Gastroesophageal sphincter (tissue), 4 donors: ENCODE data around the gene SEC61A2. TPM values are rescaled to one million over a fixed set of nuclear protein-coding genes. Genes with fewer than 3 reads are reported as not detected.
A peak's percentile ranks its signal among the peaks of the same experiment; 100 is the strongest.

Source experiments
- ATAC-seq: fragments of 150-250 bp; one replicate; pipeline ENCODE4 v1.9.1; 2016; ENCODE audit warnings: mild to moderate bottlenecking, moderate library complexity
- H3K27ac ChIP-seq, 4 donors: fragments of 200-600 bp; sonication (generic) in 3 of 4; 1 replicate in 3 of 4; 2 replicates in 1 of 4; pipeline ENCODE4 v1.5.1; 2016 to 2019
- H3K27me3 ChIP-seq: fragments of 200-600 bp; sonication (generic); one replicate; pipeline ENCODE4 v1.5.1; 2019
- H3K36me3 ChIP-seq, 2 donors: fragments of 200-600 bp; sonication (generic); one replicate each; pipeline ENCODE4 v1.5.1; 2019; ENCODE audit warnings: control low read depth in 1 of 2
- H3K4me1 ChIP-seq, 3 donors: fragments of 200-600 bp; sonication (generic); 1 replicate in 2 of 3; 2 replicates in 1 of 3; pipeline ENCODE4 v1.5.1; 2016 to 2019; ENCODE audit warnings: control low read depth in 2 of 3
- H3K4me3 ChIP-seq, 2 donors: fragments of 200-600 bp; sonication (generic); one replicate each; pipeline ENCODE4 v1.5.1; 2019; ENCODE audit warnings: mild to moderate bottlenecking in 1 of 2, moderate library complexity in 1 of 2
- H3K9me3 ChIP-seq, 3 donors: fragments of 200-600 bp; sonication (generic); one replicate each; pipeline ENCODE4 v1.5.1; 2017 to 2019; ENCODE audit warnings: control low read depth in 2 of 3
- CTCF ChIP-seq, 4 experiments: fragments of 200-600 bp in 2 of 4; fragments of 450-650 bp in 2 of 4; sonication (generic) in 1 of 4; IDR thresholded peaks; one replicate each; pipeline ENCODE4 v1.5.1; 2017 to 2019; ENCODE audit warnings: antibody characterized with exemption in 4 of 4, mild to moderate bottlenecking in 2 of 4, moderate library complexity in 2 of 4
- EP300 ChIP-seq: sonication (generic); formaldehyde crosslinking; IDR thresholded peaks from one replicate; pipeline ENCODE4 v1.6.1; 2017; ENCODE audit warnings: antibody characterized with exemption, mild to moderate bottlenecking
- POLR2A ChIP-seq, 2 donors: fragments of 450-650 bp; IDR thresholded peaks; one replicate each; pipeline ENCODE4 v1.6.1; 2017; ENCODE audit warnings: antibody characterized with exemption in 2 of 2, mild to moderate bottlenecking in 2 of 2, moderate library complexity in 1 of 2
- POLR2AphosphoS5 ChIP-seq: sonication (generic); formaldehyde crosslinking; IDR thresholded peaks from one replicate; pipeline ENCODE4 v1.6.1; 2017; ENCODE audit warnings: antibody characterized with exemption
- WGBS, 2 donors: methylation state at CpG; one replicate each; pipeline ENCODE4 v1.1.5; 2018; ENCODE audit warnings: low coverage in 1 of 2; 5-methylcytosine and 5-hydroxymethylcytosine counted together
- total RNA-seq, 4 donors: library from RNA; depleted of rRNA; stranded (reverse); fragments of >200 nt; gene quantifications; one replicate each; pipeline ENCODE4 v1.1.0, GENCODE V29; 2016

SEC61A2 gene
- total RNA-seq, 4 donors from 2014 or later, result 4.8 to 21.9 (median 7.8) TPM

- no peaks in the 10 kb centered on the region for H3K9me3 ChIP-seq
- H3K27me3 ChIP-seq, result no peaks in the 10 kb centered on the region
- peak within 1 kb of the TSS; percentile 91 to 98 for H3K4me3 ChIP-seq
- peaks cover 0 to 32% of the 10 kb centered on the region in 2 donors for H3K36me3 ChIP-seq
- TF ChIP-seq POLR2AphosphoS5 (peak; percentile 79), POLR2A (IDR thresholded peaks at IDR 0.05) (peak; percentile 13 to 18), CTCF (IDR thresholded peaks at IDR 0.05) (peak in 2 of 4 experiments; percentile 19 to 28), EP300 (no peak)
- ATAC-seq, result peak; percentile 95
- 0% methylated on average over 25 to 36 of the region's 62 CpGs for WGBS, 2 donors
- H3K27ac ChIP-seq, result peak within 1 kb of the TSS; percentile 87 to 92 (median 88)
- peaks cover 4 to 62% (median 19%) of the 10 kb centered on the region in 3 donors for H3K4me1 ChIP-seq
Observed at GRCh38 chr10:12195603-12196506, 66.4 kb downstream of the SEC61A2 start, which contains the start of the genes CDC123 and NUDT5. Gene CDC123, plus strand, starts transcription at chr10:12196188. Its CDS starts 58 bp downstream, at chr10:12196246. Gene NUDT5, minus strand, starts transcription at chr10:12195891. Its CDS starts 9,600 bp downstream, at chr10:12186291.

- WGBS, 2 donors, result 9 to 10% methylated on average over 11 to 13 of the region's 15 CpGs
- Histone ChIP-seq H3K9me3 (no peaks in the 10 kb centered on the region), H3K4me1 (peaks cover 4 to 54% (median 19%) of the 10 kb centered on the region in 3 donors), H3K36me3 (peaks cover 0 to 39% of the 10 kb centered on the region in 2 donors), H3K4me3 (peak overlapping the region; percentile 91 to 98), H3K27ac (peak overlapping the region; percentile 87 to 92 (median 88)), H3K27me3 (no peaks in the 10 kb centered on the region)
- TF ChIP-seq POLR2AphosphoS5, result no peak
- no peak for TF ChIP-seq EP300
- no peak for TF ChIP-seq POLR2A (IDR thresholded peaks at IDR 0.05)
- no peak for TF ChIP-seq CTCF (IDR thresholded peaks at IDR 0.05)
- ATAC-seq, result no peak
Observed at GRCh38 chr10:12196531-12197211, 67.2 kb downstream of the SEC61A2 start.

GRCh38 chr10:12198156-12198555 is 68.7 kb downstream of the SEC61A2 start:
- Histone ChIP-seq H3K4me1 (peaks cover 4 to 39% (median 19%) of the 10 kb centered on the region in 3 donors), H3K9me3 (no peaks in the 10 kb centered on the region), H3K4me3 (no peak overlapping the region), H3K27ac (no peak overlapping the region), H3K27me3 (no peaks in the 10 kb centered on the region), H3K36me3 (peaks cover 0 to 44% of the 10 kb centered on the region in 2 donors)
- WGBS, 2 donors, result 88 to 90% methylated on average over 2 of the region's 2 CpGs
- no peak for ATAC-seq
- TF ChIP-seq POLR2AphosphoS5, result no peak
- no peak for TF ChIP-seq POLR2A (IDR thresholded peaks at IDR 0.05)
- TF ChIP-seq EP300, result no peak
- TF ChIP-seq CTCF (IDR thresholded peaks at IDR 0.05), result no peak

- H3K36me3 ChIP-seq, result peaks cover 0 to 58% of the 10 kb centered on the region in 2 donors
- H3K9me3 ChIP-seq, result no peaks in the 10 kb centered on the region
- TF ChIP-seq CTCF (IDR thresholded peaks at IDR 0.05) (no peak), POLR2A (IDR thresholded peaks at IDR 0.05) (no peak), POLR2AphosphoS5 (no peak), EP300 (no peak)
- H3K4me3 ChIP-seq, result no peak overlapping the region
- no peaks in the 10 kb centered on the region for H3K27me3 ChIP-seq
- no peak for ATAC-seq
- H3K4me1 ChIP-seq, result peaks cover 0 to 24% (median 7%) of the 10 kb centered on the region in 3 donors
- no peak overlapping the region for H3K27ac ChIP-seq
- WGBS, 2 donors, result 80 to 95% methylated on average over 3 to 5 of the region's 5 CpGs
Observed at GRCh38 chr10:12200850-12201249, 71.4 kb downstream of the SEC61A2 start.
